Upper lobe of left lung (tissue), 6 donors: ENCODE results near the gene RBBP4. TPM values are rescaled to one million over a fixed set of nuclear protein-coding genes. Genes with fewer than 3 reads are reported as not detected.
"Not testable (repeated sequence)": the region's sequence is repeated elsewhere in the genome, so short reads cannot be mapped to it uniquely, and the experiment has no call there.

Source experiments
- ATAC-seq, 2 donors: fragments of 200-7000 bp; cut with Tn5 transposase; one replicate each; pipeline ENCODE4 v1.9.1; 2022; ENCODE audit warnings: mild to moderate bottlenecking in 2 of 2, moderate library complexity in 2 of 2; ENCODE audit not compliant: low FRiP score in 2 of 2
- DNase-seq, 2 donors: peaks; one replicate each; pipeline ENCODE4 v3.0.0-alpha.2; 2019 to 2020
- H3K27ac ChIP-seq, 4 donors: fragments of 200-600 bp; sonication (generic); one replicate each; pipeline ENCODE4 v1.5.1; 2016 to 2019
- H3K27me3 ChIP-seq, 4 donors: fragments of 200-600 bp; sonication (generic); one replicate each; pipeline ENCODE4 v1.5.1; 2017 to 2019
- H3K36me3 ChIP-seq, 4 donors: fragments of 200-600 bp; sonication (generic); one replicate each; pipeline ENCODE4 v1.5.1; 2016 to 2019
- H3K4me1 ChIP-seq, 4 donors: fragments of 200-600 bp; sonication (generic); one replicate each; pipeline ENCODE4 v1.5.1; 2018 to 2019
- H3K4me3 ChIP-seq, 4 donors: fragments of 200-600 bp; sonication (generic); one replicate each; pipeline ENCODE4 v1.5.1; 2017 to 2019; ENCODE audit warnings: mild to moderate bottlenecking in 2 of 4, moderate library complexity in 1 of 4
- H3K9me3 ChIP-seq, 4 donors: fragments of 200-600 bp; sonication (generic); one replicate each; pipeline ENCODE4 v1.5.1; 2018 to 2019
- EP300 ChIP-seq, 4 donors: sonication (generic); formaldehyde crosslinking; IDR thresholded peaks; one replicate each; pipeline ENCODE4 v1.5.1; 2017; ENCODE audit warnings: antibody characterized with exemption in 4 of 4, control low read depth in 2 of 4
- POLR2A ChIP-seq, 4 donors: fragments of 450-650 bp; IDR thresholded peaks; one replicate each; pipeline ENCODE4 v1.5.1; 2016 to 2017; ENCODE audit warnings: antibody characterized with exemption in 4 of 4, mild to moderate bottlenecking in 2 of 4
- POLR2AphosphoS5 ChIP-seq, 2 donors: sonication (generic); formaldehyde crosslinking; IDR thresholded peaks; one replicate each; pipeline ENCODE4 v1.5.1; 2017; ENCODE audit warnings: antibody characterized with exemption in 2 of 2
- WGBS, 2 donors: methylation state at CpG; one replicate each; pipeline ENCODE4 v1.1.5; 2017 to 2018; 5-methylcytosine and 5-hydroxymethylcytosine counted together
- total RNA-seq, 6 donors: library from RNA; depleted of rRNA in 4 of 6; stranded (reverse); fragments of >200 nt in 4 of 6; gene quantifications; one replicate each; pipeline versions ENCODE4 v1.1.0 to v1.2.1, GENCODE V29; 2016 to 2021
- TF ChIP-seq, protein P1 (sequence below), 6 experiments: fragments of 450-650 bp in 4 of 6; fragments of 200-600 bp in 2 of 6; sonication (generic) in 2 of 6; IDR thresholded peaks; one replicate each; pipeline ENCODE4 v1.5.1; 2016 to 2019; ENCODE audit warnings: antibody characterized with exemption in 6 of 6
- donor health status: DM: no; HTN: no; CAD: no; lungs with moderate emphysema.
- donor health status: DM: no; HTN: yes; CAD: no; lungs with severe emphysema.

Gene RBBP4
- total RNA-seq, 6 donors from 2014 or later = 72.8 to 161 (median 131) TPM

DNA sequence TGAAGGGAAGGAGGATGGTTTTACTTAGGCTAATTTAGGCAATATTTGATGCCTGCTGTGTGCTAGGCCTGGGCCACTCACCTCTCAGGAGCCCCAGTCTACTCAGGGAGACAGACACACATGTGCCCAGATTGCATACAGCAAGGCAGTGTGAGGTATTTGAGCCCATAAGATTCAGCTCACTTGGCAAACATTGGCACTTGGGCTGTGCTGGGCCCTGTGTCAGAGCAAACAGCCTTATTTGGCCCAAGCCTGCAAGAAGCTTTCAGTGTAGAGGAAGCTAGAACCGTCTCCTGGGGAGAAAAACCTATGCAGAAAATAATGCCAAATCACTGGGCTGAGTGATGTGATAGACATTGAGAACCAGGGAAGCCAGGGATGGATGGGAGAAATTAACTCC, 55.5 kb downstream of the RBBP4 start:
- Histone ChIP-seq H3K36me3 (no peaks in the 10 kb centered on the region), H3K27me3 (peaks cover 0 to 10% (median 0%) of the 10 kb centered on the region in 4 donors), H3K4me3 (no peak overlapping the region), H3K27ac (peak overlapping the region in 1 of 4 donors; percentile 47), H3K4me1 (peaks cover 16 to 26% (median 21%) of the 10 kb centered on the region in 4 donors), H3K9me3 (no peaks in the 10 kb centered on the region)
- DNase-seq = peak in 1 of 2 donors; percentile 55
- ATAC-seq = no peak
- no peak for TF ChIP-seq POLR2AphosphoS5 (IDR thresholded peaks at IDR 0.05)
- TF ChIP-seq POLR2A (IDR thresholded peaks at IDR 0.05) = no peak
- TF ChIP-seq, protein P1, sequence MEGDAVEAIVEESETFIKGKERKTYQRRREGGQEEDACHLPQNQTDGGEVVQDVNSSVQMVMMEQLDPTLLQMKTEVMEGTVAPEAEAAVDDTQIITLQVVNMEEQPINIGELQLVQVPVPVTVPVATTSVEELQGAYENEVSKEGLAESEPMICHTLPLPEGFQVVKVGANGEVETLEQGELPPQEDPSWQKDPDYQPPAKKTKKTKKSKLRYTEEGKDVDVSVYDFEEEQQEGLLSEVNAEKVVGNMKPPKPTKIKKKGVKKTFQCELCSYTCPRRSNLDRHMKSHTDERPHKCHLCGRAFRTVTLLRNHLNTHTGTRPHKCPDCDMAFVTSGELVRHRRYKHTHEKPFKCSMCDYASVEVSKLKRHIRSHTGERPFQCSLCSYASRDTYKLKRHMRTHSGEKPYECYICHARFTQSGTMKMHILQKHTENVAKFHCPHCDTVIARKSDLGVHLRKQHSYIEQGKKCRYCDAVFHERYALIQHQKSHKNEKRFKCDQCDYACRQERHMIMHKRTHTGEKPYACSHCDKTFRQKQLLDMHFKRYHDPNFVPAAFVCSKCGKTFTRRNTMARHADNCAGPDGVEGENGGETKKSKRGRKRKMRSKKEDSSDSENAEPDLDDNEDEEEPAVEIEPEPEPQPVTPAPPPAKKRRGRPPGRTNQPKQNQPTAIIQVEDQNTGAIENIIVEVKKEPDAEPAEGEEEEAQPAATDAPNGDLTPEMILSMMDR (IDR thresholded peaks at IDR 0.05) = no peak
- WGBS, 2 donors = 15 to 47% methylated on average over 1 of the region's 1 CpG

DNA sequence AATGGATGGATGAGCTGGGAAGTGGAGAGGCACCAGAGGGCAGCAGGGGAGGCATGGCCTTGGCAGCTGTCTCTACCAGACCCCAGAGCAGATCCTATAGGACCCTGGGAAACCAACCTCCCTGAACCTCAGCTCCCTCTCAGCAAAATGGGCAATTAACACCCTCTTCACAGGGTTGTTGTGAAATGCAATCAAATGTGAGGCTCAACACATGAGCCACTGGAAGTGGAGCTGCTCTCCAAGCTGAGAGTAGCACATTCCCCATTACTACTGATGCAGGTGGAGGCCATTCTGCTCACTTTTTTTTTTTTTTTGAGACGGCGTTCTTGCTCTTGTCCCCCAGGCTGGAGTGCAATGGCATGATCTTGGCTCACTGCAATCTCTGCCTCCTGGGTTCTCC, 58.1 kb downstream of the RBBP4 start:
- peaks cover 2 to 15% (median 9%) of the 10 kb centered on the region in 4 donors for H3K4me1 ChIP-seq
- no peaks in the 10 kb centered on the region for H3K27me3 ChIP-seq
- H3K27ac ChIP-seq = no peak overlapping the region
- ATAC-seq (no peak), DNase-seq (peak in 1 of 2 donors; percentile 53)
- no peaks in the 10 kb centered on the region for H3K9me3 ChIP-seq
- TF ChIP-seq POLR2A (IDR thresholded peaks at IDR 0.05) (no peak), EP300 (IDR thresholded peaks at IDR 0.05) (no peak), POLR2AphosphoS5 (IDR thresholded peaks at IDR 0.05) (no peak)
- TF ChIP-seq, protein P1 (IDR thresholded peaks at IDR 0.05) = no peak
- WGBS, 2 donors = 55 to 78% methylated on average over 2 of the region's 2 CpGs
- H3K36me3 ChIP-seq = no peaks in the 10 kb centered on the region
- H3K4me3 ChIP-seq = no peak overlapping the region

DNA sequence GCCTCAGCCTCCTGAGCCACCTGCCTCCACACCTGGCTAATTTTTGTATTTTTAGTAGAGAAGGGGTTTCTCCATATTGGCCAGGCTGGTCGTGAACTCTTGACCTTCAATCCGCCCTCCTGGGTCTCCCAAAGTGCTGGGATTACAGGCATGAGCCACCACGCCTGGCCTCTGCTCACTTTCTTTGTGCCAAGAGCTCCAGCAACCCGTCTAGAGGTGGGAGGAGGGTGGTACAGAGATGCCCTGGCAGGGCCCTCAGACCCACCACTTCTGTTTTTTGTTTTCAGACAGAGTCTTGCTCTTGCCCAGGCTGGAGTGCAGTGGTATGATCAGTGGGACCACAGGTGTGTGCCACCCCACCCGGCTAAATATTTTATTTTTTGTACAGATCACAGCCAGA, 58.5 kb downstream of the RBBP4 start:
- Histone ChIP-seq H3K27ac (no peak overlapping the region), H3K9me3 (no peaks in the 10 kb centered on the region), H3K36me3 (no peaks in the 10 kb centered on the region), H3K4me1 (peaks cover 2 to 15% (median 9%) of the 10 kb centered on the region in 4 donors), H3K4me3 (no peak overlapping the region), H3K27me3 (no peaks in the 10 kb centered on the region)
- whole genome bisulfite sequencing, 2 donors = 72 to 96% methylated on average over 3 to 5 of the region's 5 CpGs
- ATAC-seq = no peak
- DNase-seq = no peak
- TF ChIP-seq POLR2AphosphoS5 (IDR thresholded peaks at IDR 0.05) = no peak
- TF ChIP-seq POLR2A (IDR thresholded peaks at IDR 0.05) = no peak
- no peak for TF ChIP-seq EP300 (IDR thresholded peaks at IDR 0.05)
- TF ChIP-seq, protein P1 (IDR thresholded peaks at IDR 0.05) = no peak

DNA sequence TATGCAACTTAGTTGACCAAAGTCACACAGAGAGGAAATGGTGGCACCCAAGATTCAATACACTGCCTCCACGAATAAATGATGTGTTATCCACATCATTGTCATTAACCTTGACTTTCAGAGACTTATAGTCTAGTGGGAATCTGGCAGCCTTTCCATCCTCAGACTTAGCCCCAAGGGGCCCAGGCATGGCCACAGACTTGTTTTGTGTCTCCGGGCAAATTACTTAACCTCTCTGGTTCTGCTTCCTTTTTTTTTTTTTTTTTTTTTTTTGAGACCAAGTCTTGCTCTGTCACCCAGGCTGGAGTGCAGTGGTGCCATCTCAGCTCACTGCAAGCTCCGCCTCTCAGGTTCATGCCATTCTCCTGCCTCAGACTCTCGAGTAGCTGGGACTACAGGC, 60.2 kb downstream of the RBBP4 start:
- not testable (repeated sequence) for H3K27ac ChIP-seq, H3K4me3 ChIP-seq, H3K36me3 ChIP-seq, H3K27me3 ChIP-seq, H3K9me3 ChIP-seq, ATAC-seq
- peaks cover 0 to 15% (median 12%) of the 10 kb centered on the region in 4 donors for H3K4me1 ChIP-seq
- 64 to 67% methylated on average over 4 of the region's 4 CpGs for WGBS, 2 donors
- DNase-seq = peak in 1 of 2 donors; percentile 25

DNA sequence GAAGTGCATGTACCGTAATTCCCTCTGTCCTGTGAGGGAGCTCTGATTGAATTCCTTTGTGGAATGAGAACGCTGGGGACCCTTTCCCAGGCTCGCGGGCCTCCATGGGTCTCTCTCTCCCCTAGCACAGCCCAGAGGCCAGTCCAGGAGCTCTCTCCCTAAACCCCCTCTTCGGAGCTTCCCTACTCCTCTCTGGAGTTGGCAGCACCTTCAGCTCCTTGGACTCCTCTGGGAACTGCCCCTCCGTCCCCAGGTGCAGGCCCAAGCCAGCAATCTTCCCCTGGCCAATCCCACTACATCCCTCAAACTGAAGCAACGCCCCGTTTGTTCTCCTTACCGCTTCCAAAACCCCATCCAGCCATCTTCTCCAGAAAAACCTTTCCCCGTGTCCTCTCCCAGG, 62.1 kb downstream of the RBBP4 start:
- TF ChIP-seq EP300 (IDR thresholded peaks at IDR 0.05) (no peak), POLR2A (IDR thresholded peaks at IDR 0.05) (no peak), POLR2AphosphoS5 (IDR thresholded peaks at IDR 0.05) (no peak)
- TF ChIP-seq, protein P1 (IDR thresholded peaks at IDR 0.05) = no peak
- no peak overlapping the region for H3K27ac ChIP-seq
- WGBS, 2 donors = 90 to 91% methylated on average over 10 of the region's 10 CpGs
- H3K9me3 ChIP-seq = no peaks in the 10 kb centered on the region
- no peak for ATAC-seq
- no peaks in the 10 kb centered on the region for H3K36me3 ChIP-seq
- no peak overlapping the region for H3K4me3 ChIP-seq
- H3K4me1 ChIP-seq = peaks cover 0 to 22% (median 10%) of the 10 kb centered on the region in 4 donors
- no peak for DNase-seq
- H3K27me3 ChIP-seq = no peaks in the 10 kb centered on the region
